OCI-LY1 (cell line): ENCODE measurements around the gene QTRT2.

Source experiments
- EZH2 ChIP-seq: fragments of 200-600 bp; sonication (generic), shearing (Covaris generic); IDR thresholded peaks from 2 replicates; pipeline ENCODE4 v1.8.0; 2017; ENCODE audit warnings: borderline replicate concordance, mixed run types, mild to moderate bottlenecking, antibody characterized with exemption, low read length, moderate library complexity, mixed read lengths
- TF ChIP-seq, protein P1 (sequence below): fragments of 200-600 bp; sonication (generic), shearing (Covaris generic); IDR thresholded peaks from 2 replicates; pipeline ENCODE4 v1.5.1; 2017; ENCODE audit warnings: mild to moderate bottlenecking, antibody characterized with exemption, low read length, moderate library complexity, mixed read lengths

- TF ChIP-seq, protein P1, sequence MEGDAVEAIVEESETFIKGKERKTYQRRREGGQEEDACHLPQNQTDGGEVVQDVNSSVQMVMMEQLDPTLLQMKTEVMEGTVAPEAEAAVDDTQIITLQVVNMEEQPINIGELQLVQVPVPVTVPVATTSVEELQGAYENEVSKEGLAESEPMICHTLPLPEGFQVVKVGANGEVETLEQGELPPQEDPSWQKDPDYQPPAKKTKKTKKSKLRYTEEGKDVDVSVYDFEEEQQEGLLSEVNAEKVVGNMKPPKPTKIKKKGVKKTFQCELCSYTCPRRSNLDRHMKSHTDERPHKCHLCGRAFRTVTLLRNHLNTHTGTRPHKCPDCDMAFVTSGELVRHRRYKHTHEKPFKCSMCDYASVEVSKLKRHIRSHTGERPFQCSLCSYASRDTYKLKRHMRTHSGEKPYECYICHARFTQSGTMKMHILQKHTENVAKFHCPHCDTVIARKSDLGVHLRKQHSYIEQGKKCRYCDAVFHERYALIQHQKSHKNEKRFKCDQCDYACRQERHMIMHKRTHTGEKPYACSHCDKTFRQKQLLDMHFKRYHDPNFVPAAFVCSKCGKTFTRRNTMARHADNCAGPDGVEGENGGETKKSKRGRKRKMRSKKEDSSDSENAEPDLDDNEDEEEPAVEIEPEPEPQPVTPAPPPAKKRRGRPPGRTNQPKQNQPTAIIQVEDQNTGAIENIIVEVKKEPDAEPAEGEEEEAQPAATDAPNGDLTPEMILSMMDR = no peak
- no peak for TF ChIP-seq EZH2
Measured at GRCh38 chr3:114093596-114093995, 37.1 kb downstream of the QTRT2 start.
